Right hindlimb (tissue), 1 donor: ENCODE data around the gene TRAK2.
"Not testable (repeated sequence)": the region's sequence is repeated elsewhere in the genome, so short reads cannot be mapped to it uniquely, and the experiment has no call there.

Experiments used
- DNase-seq: peaks from one replicate; pipeline ENCODE4 v3.0.0-alpha.2; 2018

Gene TRAK2, protein sequence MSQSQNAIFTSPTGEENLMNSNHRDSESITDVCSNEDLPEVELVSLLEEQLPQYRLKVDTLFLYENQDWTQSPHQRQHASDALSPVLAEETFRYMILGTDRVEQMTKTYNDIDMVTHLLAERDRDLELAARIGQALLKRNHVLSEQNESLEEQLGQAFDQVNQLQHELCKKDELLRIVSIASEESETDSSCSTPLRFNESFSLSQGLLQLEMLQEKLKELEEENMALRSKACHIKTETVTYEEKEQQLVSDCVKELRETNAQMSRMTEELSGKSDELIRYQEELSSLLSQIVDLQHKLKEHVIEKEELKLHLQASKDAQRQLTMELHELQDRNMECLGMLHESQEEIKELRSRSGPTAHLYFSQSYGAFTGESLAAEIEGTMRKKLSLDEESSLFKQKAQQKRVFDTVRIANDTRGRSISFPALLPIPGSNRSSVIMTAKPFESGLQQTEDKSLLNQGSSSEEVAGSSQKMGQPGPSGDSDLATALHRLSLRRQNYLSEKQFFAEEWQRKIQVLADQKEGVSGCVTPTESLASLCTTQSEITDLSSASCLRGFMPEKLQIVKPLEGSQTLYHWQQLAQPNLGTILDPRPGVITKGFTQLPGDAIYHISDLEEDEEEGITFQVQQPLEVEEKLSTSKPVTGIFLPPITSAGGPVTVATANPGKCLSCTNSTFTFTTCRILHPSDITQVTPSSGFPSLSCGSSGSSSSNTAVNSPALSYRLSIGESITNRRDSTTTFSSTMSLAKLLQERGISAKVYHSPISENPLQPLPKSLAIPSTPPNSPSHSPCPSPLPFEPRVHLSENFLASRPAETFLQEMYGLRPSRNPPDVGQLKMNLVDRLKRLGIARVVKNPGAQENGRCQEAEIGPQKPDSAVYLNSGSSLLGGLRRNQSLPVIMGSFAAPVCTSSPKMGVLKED

DNA sequence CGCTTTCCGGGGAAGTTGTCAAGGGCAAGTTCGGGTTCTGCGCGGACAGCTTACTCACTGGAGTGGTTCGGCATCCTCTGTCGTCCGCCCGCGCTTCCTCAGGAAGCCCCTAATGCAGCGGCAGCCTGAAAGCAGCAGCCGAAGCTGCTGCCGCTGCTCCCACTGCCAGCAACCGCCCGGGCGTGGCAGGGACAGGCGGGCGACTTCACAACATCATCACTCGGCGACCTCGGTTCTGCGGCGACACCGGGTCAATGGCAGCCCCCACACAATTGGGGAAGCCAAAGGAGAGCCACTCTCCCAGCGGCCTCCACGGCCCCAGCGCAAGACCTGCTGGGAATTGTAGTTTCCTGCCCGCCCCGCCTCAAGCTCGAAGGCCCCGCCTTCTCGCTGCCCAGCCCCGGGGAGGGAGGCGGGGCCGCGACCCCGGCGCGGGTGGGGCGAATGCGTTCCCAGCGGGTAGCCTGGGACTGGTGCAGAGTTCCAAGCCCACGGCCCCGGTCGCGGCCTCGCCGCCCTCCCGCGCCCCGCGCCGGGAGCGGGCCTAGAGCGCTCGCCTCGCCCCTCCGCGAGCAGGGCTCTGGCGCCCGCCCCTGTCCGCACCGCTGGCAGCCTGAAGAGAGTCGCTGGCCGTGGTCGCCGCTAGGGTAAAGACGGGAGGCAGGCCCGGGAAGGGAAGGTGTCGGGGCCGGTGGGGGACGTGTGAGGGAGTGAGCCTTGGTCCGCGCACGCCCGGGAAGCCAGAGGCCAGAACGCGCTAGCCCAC, at the start of gene TRAK2, which contains the start of gene STRADB:
TRAK2 (minus strand) TSS at position 167 of the 766 bp plus-strand sequence. CDS start 30,951 bp downstream, outside the sequence.
STRADB (plus strand) TSS at position 449 of the 766 bp plus-strand sequence. CDS start 3,101 bp downstream, outside the sequence.
- peak; percentile 97 for DNase-seq

DNA sequence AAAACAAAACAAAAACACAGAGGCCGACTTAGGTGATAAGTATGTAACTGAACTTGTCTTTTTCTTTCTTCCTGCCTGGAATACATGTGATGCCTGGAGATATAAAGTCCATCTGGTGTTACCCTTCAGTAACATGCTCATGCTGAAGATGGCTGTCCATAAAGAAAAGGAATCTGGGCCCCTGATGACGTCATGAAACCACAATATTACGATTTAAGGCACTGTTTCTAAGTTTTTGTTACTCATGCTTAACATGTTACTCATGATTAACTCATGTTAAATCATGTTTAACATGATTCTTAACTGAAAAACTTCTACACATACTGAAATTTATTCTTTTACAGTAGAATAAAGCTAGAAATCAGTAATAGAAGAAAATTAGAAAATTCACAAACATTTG, 49.3 kb upstream of the TRAK2 start:
- DNase-seq = no peak

DNA sequence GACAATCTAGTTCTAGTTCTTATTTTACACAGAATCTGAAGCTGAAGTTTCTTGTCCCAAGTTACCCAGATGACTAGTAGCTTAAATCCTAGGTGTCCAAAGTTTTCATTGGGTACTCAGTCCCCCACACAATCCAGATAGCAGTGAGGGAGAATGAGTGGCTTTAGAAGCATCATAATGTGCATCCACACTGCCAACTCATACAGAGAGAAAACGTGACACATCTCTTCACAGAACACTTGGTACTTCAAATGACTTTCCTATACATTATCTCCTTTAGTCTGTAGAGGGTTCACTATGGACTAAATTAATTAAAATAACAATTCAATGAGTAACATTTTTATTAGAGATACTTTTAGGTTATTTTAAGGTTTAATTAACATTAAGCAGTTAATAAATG, 45.5 kb upstream of the TRAK2 start:
- DNase-seq = no peak

DNA sequence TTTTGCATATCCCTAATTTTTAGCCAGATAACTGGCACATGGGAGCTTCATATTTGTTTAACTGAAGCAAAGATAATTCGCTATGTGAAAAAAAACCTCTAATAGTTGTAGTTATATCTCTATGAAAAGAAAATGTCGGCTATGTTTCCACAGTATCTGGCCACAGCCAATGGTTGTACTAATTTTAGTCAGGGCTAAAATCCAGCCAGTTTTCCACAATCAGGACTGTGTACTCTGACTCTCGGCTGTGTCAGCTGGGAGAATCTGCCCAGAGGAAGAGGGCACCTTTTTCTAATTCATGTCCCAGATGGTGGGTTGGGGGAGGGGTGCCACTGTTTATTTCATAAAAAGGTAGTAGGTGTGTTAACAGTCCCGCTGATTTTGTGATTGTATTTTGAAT, 39.0 kb upstream of the TRAK2 start:
- no peak for DNase-seq

DNA sequence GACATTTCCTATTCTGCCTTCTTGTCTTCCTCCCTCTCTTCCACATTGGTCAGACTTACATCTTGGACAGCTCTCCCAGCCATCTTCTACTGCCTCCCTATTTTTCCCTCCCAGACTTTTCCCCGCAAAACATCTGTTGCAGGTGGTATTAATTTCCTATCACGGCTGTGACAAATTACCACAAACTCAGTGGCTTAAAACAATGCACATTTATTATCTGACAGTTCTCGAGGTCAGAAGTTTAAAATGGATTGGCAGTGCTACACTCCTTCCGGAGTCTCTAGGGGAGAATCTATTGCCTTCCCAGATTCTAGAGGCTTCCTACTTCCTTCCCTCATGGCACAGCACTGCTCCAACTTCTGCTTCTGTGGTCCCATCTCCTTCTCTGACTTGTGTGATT, 33.5 kb upstream of the TRAK2 start:
- DNase-seq = peak; percentile 18

DNA sequence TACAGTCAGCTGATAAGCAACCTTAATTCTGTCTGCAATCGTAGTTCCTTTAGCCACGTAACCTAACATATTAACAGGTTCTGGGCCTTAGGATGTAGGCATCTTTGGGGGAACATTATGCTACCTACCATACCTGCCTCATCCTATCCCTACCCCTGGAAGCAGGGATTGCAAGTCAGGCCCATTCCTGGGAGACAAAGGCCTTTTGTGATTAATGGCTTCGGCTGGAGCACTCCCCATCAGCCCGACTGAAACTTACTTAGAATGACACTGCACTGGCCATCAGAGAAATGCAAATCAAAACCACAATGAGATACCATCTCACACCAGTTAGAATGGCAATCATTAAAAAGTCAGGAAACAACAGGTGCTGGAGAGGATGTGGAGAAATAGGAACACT, 32.5 kb upstream of the TRAK2 start:
- DNase-seq = not testable (repeated sequence)

DNA sequence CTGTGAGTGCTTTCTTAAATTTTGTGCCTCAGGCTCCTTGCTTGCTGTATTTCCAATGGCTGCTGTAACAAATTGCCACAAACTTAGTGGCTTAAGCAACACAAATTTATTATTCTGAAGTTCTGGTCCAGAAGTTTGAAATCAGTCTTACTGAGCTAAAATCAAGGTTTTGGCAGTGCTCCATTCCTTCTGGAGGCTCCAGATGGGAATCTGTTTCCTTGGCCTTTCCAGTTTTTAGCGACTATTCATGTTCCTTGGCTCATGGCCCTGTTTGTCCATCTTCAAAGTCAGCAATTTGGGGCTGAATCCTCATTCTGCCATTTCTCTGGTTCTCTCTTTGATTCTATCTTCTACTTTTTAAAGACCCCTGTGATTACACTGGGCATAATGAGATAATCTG, 32.1 kb upstream of the TRAK2 start:
- no peak for DNase-seq

DNA sequence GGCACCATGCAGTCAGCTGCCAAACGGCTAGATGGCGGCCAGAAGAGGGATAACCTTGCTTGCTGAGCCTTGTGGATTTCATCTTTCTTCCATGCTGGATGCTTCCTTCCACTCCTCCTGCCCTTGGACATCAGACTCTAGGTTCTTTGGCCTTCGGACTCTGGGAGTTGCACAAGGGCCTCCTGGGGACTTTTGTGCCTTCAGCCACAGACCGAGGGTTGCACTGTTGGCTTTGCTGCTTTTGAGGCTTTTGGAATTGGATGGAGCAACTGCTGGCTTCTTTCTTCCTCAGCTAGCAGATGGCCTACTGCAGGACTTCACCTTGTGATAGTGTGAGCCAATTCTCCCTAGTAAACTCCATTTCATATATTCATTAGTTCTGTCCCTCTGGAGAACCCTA, 31.3 kb upstream of the TRAK2 start:
- DNase-seq = no peak

DNA sequence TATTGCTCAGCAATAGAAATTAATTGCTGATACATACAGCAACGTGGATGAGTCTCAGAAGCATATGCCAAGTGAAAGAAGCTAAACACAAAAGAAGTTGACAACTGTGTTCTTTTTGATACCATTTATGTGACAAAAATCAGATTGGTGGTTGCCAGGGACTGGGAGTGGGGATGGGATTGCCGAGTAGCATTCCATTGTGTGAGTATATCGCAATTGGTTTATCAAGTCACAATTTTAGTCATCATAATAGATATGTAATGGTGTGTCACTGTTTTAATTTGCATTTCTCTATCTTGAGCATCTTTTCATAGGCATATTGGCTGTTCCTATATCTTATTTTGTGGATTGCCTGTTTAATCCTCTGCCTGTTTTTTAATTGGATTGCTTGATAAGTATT, 21.2 kb upstream of the TRAK2 start:
- DNase-seq = no peak

DNA sequence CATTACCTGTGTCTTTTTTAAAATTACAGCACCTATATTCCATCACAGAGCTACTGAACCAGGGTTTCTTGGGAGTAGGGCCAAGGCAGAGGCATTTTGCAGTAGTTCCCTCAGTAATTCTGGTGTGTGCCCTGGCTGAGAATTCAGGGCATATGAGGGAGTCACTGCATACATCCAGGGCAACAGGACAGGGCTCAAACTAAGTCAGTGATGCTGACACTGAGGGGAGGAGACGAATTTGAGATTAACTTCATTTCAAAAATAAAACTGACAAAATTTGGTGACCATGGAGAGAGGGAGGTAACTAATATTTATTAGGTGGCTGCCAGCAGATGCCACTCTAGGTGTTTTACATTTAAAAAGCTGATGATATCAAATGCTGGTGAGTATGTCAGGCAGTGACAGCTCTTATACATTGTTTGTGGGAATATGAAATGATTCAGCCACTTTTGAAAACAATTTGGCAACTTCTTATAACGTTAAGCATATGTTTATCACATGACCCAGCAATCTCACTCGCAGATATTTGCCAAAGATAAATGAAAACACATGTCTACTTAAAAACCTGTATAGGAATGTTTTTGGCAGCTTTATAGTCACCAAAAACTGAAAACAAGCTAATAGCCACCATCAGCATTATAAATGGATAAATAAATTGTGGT, 20.6 kb upstream of the TRAK2 start:
- DNase-seq = no peak

DNA sequence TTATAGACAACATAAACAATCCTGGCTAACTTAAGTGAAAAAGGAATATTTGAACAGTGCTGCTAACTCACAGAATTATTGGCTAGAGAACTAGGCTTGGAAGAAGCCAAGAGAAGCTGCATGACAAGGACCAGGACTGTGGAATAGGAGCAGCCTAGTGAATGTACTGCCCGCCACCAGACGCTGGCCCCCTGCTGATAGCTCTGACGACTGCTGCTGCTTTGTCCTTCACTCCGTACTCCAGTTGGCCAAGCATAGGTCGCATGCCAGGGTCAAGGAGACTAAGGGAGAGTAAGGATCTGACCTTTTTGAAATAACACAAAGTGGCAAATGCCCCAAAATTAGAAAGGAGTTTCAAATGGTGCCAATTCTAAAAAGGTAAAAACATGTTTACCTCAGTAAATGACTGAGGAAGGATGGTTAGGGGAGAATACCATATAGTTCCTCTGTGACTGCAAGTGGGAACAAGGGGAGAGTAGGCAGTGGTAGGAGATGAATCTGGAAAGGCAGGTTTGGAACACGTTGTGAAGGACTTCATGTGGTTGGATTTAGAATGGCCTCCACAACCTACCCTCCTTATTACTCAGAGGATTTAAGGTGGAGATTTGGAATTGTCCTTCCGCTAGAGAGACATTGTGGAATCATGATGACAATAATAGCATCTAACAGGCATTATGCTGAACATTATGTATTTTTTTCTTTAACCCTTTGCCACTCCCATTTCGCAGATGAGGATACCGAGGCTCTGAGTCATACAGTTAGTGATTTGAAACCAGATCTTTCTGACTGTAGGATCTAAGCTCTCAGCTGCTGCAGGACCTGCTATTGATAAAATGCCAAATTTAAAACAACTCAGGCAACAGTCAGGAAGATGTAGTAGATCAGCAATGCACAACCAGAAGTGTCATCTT, 19.8 kb upstream of the TRAK2 start:
- DNase-seq = no peak

DNA sequence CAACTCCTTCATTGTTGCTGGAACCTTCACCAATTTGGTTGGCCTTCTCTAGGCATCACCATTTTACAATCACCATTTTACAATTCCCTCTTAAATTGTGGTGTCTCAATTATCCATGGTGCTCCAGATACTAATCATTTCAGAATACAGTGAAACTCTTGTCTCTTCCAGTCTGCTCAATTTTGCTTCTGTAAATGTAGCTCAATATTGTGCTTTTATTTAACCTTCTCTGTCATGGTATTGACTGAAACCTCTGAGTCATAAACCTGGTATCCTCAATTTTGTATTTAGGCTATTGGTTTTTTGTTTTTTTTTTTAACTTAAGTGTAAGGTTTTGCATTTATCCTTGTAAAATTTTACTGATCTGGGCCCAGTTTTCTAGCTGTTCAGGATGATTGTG, 16.4 kb upstream of the TRAK2 start:
- no peak for DNase-seq

DNA sequence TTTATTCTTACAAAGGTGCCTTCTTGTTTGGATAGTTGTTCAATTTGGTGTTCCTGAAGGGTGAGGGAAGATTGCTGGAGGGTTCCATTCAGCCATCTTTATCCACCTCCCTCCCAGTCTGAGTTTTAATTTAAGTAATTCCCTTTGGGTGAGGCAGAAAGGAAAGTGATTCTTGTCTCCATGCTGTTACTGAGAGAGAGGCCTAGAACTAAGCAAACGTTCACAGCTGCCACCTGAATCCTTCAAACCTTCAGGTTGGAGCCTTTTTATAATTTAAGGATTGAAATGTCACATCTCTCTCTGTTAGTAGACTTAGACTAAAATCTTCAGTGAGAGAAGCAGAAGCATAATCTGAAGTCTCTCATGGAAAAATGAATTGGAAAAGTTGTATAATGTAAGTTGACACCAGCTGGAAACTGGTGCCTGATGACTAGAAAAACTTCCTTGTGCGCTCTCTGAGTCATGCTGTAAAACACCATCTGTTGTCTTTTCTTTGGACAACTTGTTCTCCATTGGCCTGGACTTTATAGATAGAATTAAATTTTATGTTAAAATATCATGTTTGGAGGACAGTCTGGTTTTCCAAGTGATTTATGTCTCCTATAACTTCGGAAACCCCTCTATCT, 14.9 kb upstream of the TRAK2 start:
- no peak for DNase-seq

DNA sequence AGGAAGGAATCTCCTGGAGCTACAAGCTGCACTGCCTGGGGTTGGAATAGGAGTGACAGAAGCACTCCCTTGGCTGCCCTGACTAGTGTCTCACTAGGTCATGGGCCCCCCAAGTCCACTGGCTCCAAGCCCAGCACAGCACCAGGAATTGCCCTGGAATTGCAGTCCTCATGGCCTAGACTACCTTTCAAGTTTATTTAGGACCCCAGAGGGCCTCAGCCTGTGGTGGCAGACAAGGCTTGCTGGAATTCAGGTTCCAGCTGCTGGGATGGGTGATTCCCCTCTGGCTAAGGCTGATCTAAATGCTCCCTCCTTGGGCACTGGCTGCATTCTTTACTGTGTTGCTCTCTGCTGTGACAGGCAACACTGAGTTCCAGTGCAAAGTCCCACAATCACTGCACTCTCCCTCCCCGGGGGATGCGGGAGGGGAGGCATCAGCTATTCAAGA, 14.3 kb upstream of the TRAK2 start:
- peak; percentile 32 for DNase-seq

DNA sequence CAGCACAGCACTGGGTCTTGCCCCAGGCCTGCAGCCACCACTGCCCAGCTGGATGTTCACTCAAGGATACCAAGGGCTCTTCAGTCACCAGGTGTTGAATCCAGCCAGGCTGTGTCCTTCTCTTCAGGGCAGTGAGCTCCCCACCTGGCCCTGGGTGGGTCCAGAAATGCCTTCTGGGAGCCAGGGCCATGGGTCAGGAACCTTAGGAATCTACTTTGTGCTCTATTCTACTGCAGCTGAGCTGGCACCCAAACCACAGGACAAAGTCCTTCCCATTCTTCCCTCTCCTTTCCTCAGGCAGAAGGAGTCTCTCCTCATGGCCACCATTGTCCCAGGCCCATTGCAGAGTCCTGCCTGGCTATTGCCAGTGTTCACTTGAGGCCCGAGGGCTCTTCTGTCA, 13.3 kb upstream of the TRAK2 start:
- DNase-seq = no peak

DNA sequence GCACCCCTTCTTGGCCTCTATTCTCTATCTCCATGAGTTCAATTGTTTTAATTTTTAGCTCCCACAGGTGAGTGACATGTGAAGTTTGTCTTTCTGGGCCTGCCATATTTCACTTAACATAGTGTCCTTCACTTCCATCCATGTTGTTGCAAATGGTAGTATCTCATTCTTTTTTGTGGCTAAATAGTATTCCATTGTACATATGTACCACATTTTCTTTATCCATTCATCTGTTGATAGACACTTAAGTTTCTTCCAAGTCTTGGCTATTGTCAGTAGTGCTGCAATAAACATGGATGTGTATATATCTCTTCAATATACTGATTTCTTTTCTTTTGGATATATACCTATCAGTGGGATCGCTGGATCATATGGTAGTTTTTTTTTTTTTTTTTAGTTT, 9.3 kb upstream of the TRAK2 start:
- no peak for DNase-seq

DNA sequence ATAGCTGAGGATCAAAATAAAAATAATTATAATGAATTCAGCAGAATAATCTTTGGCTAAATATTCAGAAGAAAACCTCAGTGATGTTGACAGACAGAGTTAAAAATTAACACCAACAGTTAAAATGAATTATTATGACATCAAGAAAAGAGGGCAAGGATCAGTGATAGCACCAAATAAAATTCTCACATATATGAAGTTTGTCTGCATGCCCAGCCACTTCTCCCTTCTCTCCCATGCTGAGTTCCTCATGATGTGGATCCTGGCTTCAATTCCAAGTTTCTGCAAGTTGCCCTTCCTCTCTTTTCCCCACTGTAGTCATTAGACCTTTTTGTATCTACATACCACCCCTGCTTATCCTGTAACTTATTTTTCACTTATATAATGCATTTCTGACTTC, 7.1 kb upstream of the TRAK2 start:
- DNase-seq = no peak

DNA sequence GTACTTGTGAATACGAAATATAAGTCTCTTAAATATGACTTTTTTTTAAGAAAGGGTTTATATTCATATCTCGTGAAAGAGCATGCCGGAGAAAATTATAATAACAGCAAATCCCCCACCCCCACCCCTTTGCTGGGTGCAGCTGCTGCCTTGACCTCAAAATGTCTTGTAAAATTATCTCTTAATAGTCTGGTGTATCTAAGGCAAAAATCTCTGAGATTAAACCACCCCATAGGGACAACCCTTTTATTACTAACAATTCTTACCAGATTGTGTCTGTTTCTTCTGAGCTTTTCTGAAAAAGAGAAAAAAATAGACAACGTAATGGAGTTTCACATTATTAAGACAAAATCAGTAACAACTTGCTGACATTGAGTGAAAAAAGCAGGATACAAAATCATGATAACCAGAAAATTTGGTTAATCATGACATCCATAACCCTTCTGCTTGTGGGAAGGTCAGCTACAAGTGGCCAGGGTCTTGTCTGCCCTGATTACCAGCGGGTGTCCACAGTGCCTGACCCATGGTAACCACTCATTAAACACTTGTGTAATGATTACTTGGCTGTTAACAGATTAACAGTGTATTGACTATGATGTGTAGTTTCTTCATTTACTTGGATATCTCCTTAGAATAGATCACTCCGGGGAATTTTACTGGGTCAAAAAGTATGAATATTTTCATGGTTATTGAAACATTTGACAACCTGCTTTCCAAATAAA, 1.8 kb upstream of the TRAK2 start:
- no peak for DNase-seq

DNA sequence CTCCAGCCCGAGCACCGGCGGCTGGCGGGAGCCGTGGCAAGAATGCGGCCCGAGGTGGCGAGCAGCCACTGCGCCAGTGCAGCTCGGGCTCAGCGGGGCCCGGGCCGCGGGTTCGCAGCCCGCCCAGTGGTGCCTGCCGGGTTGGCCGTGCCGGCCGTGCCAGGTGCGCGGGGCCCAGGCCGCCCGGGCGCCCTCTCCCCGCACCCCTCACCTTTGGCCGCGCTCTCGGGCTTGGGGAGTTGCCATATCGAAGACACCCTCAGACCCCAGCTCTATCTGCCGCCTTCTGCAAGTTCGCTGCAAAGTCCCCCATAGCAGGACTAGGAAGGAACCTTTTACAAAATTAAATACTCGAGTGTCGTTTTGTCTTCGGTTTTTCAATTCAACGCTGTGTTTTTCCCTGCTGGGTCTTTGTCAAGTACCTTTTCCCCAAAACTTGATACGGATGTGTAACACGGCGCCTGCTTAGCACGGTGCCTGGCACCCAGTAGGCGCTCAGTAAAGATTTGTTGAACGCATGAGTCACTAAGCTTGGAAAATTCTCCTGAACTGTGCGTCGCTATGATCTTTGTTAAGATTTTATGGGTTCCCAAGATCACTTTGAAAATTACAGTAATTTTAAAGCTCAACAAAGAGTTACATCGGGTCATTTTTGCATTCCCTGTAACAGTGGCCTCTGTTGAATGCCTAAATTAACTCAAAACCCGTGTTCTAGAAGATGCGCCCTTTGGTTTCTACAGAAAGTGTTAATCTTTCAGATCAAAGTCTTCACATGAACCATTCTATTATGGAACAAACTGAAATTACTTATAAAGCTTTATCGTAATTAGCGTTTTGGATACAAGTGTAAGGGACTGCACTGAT, 1.0 kb upstream of the TRAK2 start:
- no peak for DNase-seq
